ENCODE data around the gene PRAME. TPM values are rescaled to one million over a fixed set of nuclear protein-coding genes. Genes with fewer than 3 reads are reported as not detected.

Gene PRAME
- total and polyA plus RNA-seq, 2 experiments from 2014 or later = not detected

GRCh38 chr22:22508274-22509176, 50.5 kb downstream of the PRAME start, which contains the start of gene ZNF280B:
Gene ZNF280B, minus strand, starts transcription at chr22:22508742. Its CDS starts 19,344 bp downstream, at chr22:22489398.
- peak within 1 kb of the TSS; percentile 97 for H2AFZ ChIP-seq
- DNase-seq (ENCODE audit: low spot score) (peak; percentile 90), ATAC-seq (peak; percentile 99)
- peak within 1 kb of the TSS; percentile 97 for H3K4me2 ChIP-seq
- H3K27ac Mint-ChIP-seq = peak within 1 kb of the TSS; percentile 51
- no peaks in the 10 kb centered on the region for H3K4me1 ChIP-seq (ENCODE audit: insufficient read depth)
- peaks cover 30% of the 10 kb centered on the region for H3K27me3 Mint-ChIP-seq (ENCODE audit: insufficient read depth, low read depth, poor library complexity)
- peak within 1 kb of the TSS; percentile 87 for H3K4me3 ChIP-seq
- peak within 1 kb of the TSS; percentile 86 for H3K4me3 Mint-ChIP-seq
- peaks cover 12% of the 10 kb centered on the region for H3K36me3 ChIP-seq (ENCODE audit: insufficient read depth)
- H3K79me2 ChIP-seq (replicated peaks; ENCODE audit: insufficient read depth) = no peaks in the 10 kb centered on the region; the same call in 1 of the 2 replicates
- H3K27me3 ChIP-seq (ENCODE audit: insufficient read depth) = peaks cover 74% of the 10 kb centered on the region
- H3K36me3 Mint-ChIP-seq (ENCODE audit: low read depth) = peaks cover 48% of the 10 kb centered on the region
- peaks cover 24% of the 10 kb centered on the region for H4K20me1 ChIP-seq (replicated peaks; ENCODE audit: insufficient read depth)
- H3K9me2 ChIP-seq (ENCODE audit: insufficient read depth) = peaks cover 6% of the 10 kb centered on the region; the same call in 1 of the 2 replicates
- TF ChIP-seq EZH2phosphoT487 (IDR thresholded peaks at IDR 0.05; ENCODE audit: unreplicated experiment) = no peak
- peak; percentile 17; the same call in 1 of the 2 replicates for TF ChIP-seq ZNF462 (CRISPR knock-in tag; IDR thresholded peaks at IDR 0.05)
- TF ChIP-seq POLR2AphosphoS5 (IDR thresholded peaks at IDR 0.05; ENCODE audit: low read depth) = peak; percentile 69; the same call in 1 of the 2 replicates
- peak; percentile 57 to 60 for TF ChIP-seq CTCF (conservative IDR thresholded peaks at IDR 0.05; ENCODE audit: low read depth in 2 of 2)
- TF ChIP-seq ZNF114 (CRISPR knock-in tag; IDR thresholded peaks at IDR 0.05) = no peak; the same call in 1 of the 2 replicates
- peak; percentile 62 for TF ChIP-seq CREB1 (CRISPR knock-in tag; IDR thresholded peaks at IDR 0.05; ENCODE audit: low read depth)
- no peak for TF ChIP-seq REST (IDR thresholded peaks at IDR 0.05; ENCODE audit: unreplicated experiment)
- TF ChIP-seq EZH2 (IDR thresholded peaks at IDR 0.05; ENCODE audit: low read depth, unreplicated experiment) = peak; percentile 13
- TF ChIP-seq ZNF331 (CRISPR knock-in tag; IDR thresholded peaks at IDR 0.05; ENCODE audit: low read depth) = no peak
- no peak for TF ChIP-seq ETS1 (IDR thresholded peaks at IDR 0.05)
- TF ChIP-seq JUNB (IDR thresholded peaks at IDR 0.05; ENCODE audit: unreplicated experiment) = no peak
- no peak for TF ChIP-seq NANOG (IDR thresholded peaks at IDR 0.05; ENCODE audit: borderline replicate concordance)
- TF ChIP-seq STAT1 (IDR thresholded peaks at IDR 0.05; ENCODE audit: unreplicated experiment) = no peak
- no peaks in the 10 kb centered on the region for H3F3A ChIP-seq (replicated peaks; ENCODE audit: low read depth)
- peaks cover 32% of the 10 kb centered on the region for H3K9me3 Mint-ChIP-seq
- no peak within 1 kb of the TSS for H3K27ac ChIP-seq (ENCODE audit: low read depth)
- H3K4me1 Mint-ChIP-seq = peaks cover 6% of the 10 kb centered on the region; the same call in 2 of the 3 replicates
